Calu3 (cell line): Measurements from ENCODE around the gene RBPJ. TPM values are rescaled to one million over a fixed set of nuclear protein-coding genes. Genes with fewer than 3 reads are reported as not detected.

ENCODE experiments used
- BruUV-seq: library from RNA; stranded (reverse); fragments of 400-500 nt; replicated peaks from 2 replicates; lab custom pipeline; 2021; lab: Mats Ljungman, UMichigan
- CTCF ChIA-PET: fragments of 300-600 bp; sonication (Branson Sonifier 250); formaldehyde crosslinking; loops from one replicate; lab custom pipeline; 2022; ENCODE audit warnings: antibody characterized with exemption; lab: Charles Lee
- DNase-seq: peaks from one replicate; pipeline ENCODE4 v3.0.0; 2022
- H3K27ac Mint-ChIP-seq: one replicate; pipeline ENCODE4 v1.8.0; 2022; ENCODE audit warnings: mixed read lengths; ENCODE audit not compliant: unreplicated experiment
- H3K27me3 Mint-ChIP-seq: one replicate; pipeline ENCODE4 v1.8.0; 2022; ENCODE audit warnings: mixed read lengths; ENCODE audit not compliant: unreplicated experiment
- H3K36me3 Mint-ChIP-seq: one replicate; pipeline ENCODE4 v1.8.0; 2022; ENCODE audit warnings: mild to moderate bottlenecking, moderate library complexity, mixed read lengths; ENCODE audit not compliant: insufficient read depth, unreplicated experiment
- H3K4me1 Mint-ChIP-seq: one replicate; pipeline ENCODE4 v1.8.0; 2022; ENCODE audit warnings: mild to moderate bottlenecking, low read depth, mixed read lengths; ENCODE audit not compliant: unreplicated experiment
- H3K4me3 Mint-ChIP-seq: one replicate; pipeline ENCODE4 v1.8.0; 2022; ENCODE audit warnings: mild to moderate bottlenecking, low read depth, moderate library complexity, mixed read lengths; ENCODE audit not compliant: unreplicated experiment
- H3K9me3 Mint-ChIP-seq: one replicate; pipeline ENCODE4 v1.8.0; 2022; ENCODE audit warnings: low read depth, mixed read lengths; ENCODE audit not compliant: unreplicated experiment
- CTCF ChIP-seq: fragments of 200-600 bp; IDR thresholded peaks from one replicate; pipeline ENCODE4 v1.8.0; 2022; ENCODE audit warnings: antibody characterized with exemption; ENCODE audit not compliant: unreplicated experiment
- intact Hi-C: fragments of 100-400 bp; cut with micrococcal nuclease; formaldehyde crosslinking; loops from one replicate; pipeline ENCODE4 v1.10.0; 2022; ENCODE audit not compliant: unreplicated experiment
- total RNA-seq: library from RNA; stranded (reverse); gene quantifications from 2 replicates; pipeline ENCODE4 v1.2.3, GENCODE V29; 2022

Gene RBPJ
- total RNA-seq, 1 experiment from 2014 or later, result 56.3 TPM

GRCh38 chr4:26331380-26331950, 10.7 kb downstream of the RBPJ start:
- H3K27me3 Mint-ChIP-seq, result no peaks in the 10 kb centered on the region
- no peak for DNase-seq
- TF ChIP-seq CTCF, result no peak
- H3K4me3 Mint-ChIP-seq, result no peak overlapping the region
- no TSS peak for BruUV-seq
- intact Hi-C loops, result loop anchor here (2.0 kb wide), 1 partner anchor 79 kb away; no protein-coding TSS in a partner anchor
- no peak overlapping the region for H3K27ac Mint-ChIP-seq
- H3K36me3 Mint-ChIP-seq, result no peaks in the 10 kb centered on the region
- CTCF ChIA-PET, result interaction anchor here (0.7 to 1.3 kb wide), 3 partner anchors 9 to 191 kb away, joined by 3 to 5 read pairs (median 3); no protein-coding TSS in a partner anchor
- H3K4me1 Mint-ChIP-seq, result peaks cover 17% of the 10 kb centered on the region
- no peaks in the 10 kb centered on the region for H3K9me3 Mint-ChIP-seq

- peaks cover 17% of the 10 kb centered on the region for H3K4me1 Mint-ChIP-seq
- no peak for DNase-seq
- TF ChIP-seq CTCF, result no peak
- CTCF ChIA-PET, result no interaction called here
- no peak overlapping the region for H3K4me3 Mint-ChIP-seq
- no peaks in the 10 kb centered on the region for H3K36me3 Mint-ChIP-seq
- no peaks in the 10 kb centered on the region for H3K27me3 Mint-ChIP-seq
- intact Hi-C loops, result no loop called here
- no TSS peak for BruUV-seq
- H3K27ac Mint-ChIP-seq, result no peak overlapping the region
- H3K9me3 Mint-ChIP-seq, result no peaks in the 10 kb centered on the region
Observed at GRCh38 chr4:26334366-26334765, 13.6 kb downstream of the RBPJ start.

- Mint-ChIP-seq H3K36me3 (no peaks in the 10 kb centered on the region), H3K27me3 (no peaks in the 10 kb centered on the region), H3K4me1 (peaks cover 38% of the 10 kb centered on the region), H3K27ac (no peak overlapping the region), H3K4me3 (no peak overlapping the region), H3K9me3 (no peaks in the 10 kb centered on the region)
- intact Hi-C loops, result no loop called here
- TF ChIP-seq CTCF, result no peak
- CTCF ChIA-PET, result no interaction called here
- BruUV-seq, result no TSS peak
- no peak for DNase-seq
Observed at GRCh38 chr4:26337612-26338011, 16.8 kb downstream of the RBPJ start.

GRCh38 chr4:26342328-26343037, 21.7 kb downstream of the RBPJ start:
- no peak for TF ChIP-seq CTCF
- Mint-ChIP-seq H3K27ac (no peak overlapping the region), H3K27me3 (no peaks in the 10 kb centered on the region), H3K4me3 (no peak overlapping the region), H3K4me1 (peaks cover 32% of the 10 kb centered on the region), H3K36me3 (no peaks in the 10 kb centered on the region), H3K9me3 (no peaks in the 10 kb centered on the region)
- CTCF ChIA-PET, result no interaction called here
- no TSS peak for BruUV-seq
- peak; percentile 7 for DNase-seq
- intact Hi-C loops, result loop anchor here (1.0 to 5.0 kb wide), 2 partner anchors 9 to 65 kb away; no protein-coding TSS in a partner anchor
